ENCODE data around the gene NMNAT3.

NMNAT3 gene

GRCh38 chr3:139630542-139630941 lies 47.2 kb downstream of the NMNAT3 start:
- no peak for TF ChIP-seq CTCF (conservative IDR thresholded peaks at IDR 0.05; ENCODE audit: low read length)
- no peak for TF ChIP-seq EZH2phosphoT487 (IDR thresholded peaks at IDR 0.05; ENCODE audit: borderline replicate concordance)
- no peak overlapping the region for H2AFZ ChIP-seq (ENCODE audit: low read length)
- no peaks in the 10 kb centered on the region for H3K36me3 ChIP-seq (ENCODE audit: insufficient read depth, low read length)
- H3K4me2 ChIP-seq (ENCODE audit: low read depth, low read length, poor library complexity, severe bottlenecking): no peak overlapping the region
- no peaks in the 10 kb centered on the region for H4K20me1 ChIP-seq (ENCODE audit: insufficient read depth, low read length, poor library complexity, severe bottlenecking)
- H3K9me2 ChIP-seq (replicated peaks; ENCODE audit: low read depth, low read length): no peaks in the 10 kb centered on the region
- H3K4me3 ChIP-seq (ENCODE audit: low read length, poor library complexity, severe bottlenecking): no peak overlapping the region
- no peaks in the 10 kb centered on the region for H3K9me3 ChIP-seq (ENCODE audit: insufficient read depth, low read depth, low read length)
- H3F3A ChIP-seq (ENCODE audit: low read depth): no peaks in the 10 kb centered on the region
- H3K27me3 ChIP-seq (ENCODE audit: insufficient read depth, low read length, poor library complexity, severe bottlenecking): no peaks in the 10 kb centered on the region
- H3K4me1 ChIP-seq (ENCODE audit: insufficient read depth, low read length, poor library complexity, severe bottlenecking): peaks cover 14% of the 10 kb centered on the region
- no peak overlapping the region for H3K9ac ChIP-seq (ENCODE audit: low read depth, low read length, poor library complexity, severe bottlenecking)
- no peaks in the 10 kb centered on the region for H3K79me2 ChIP-seq (ENCODE audit: insufficient read depth, low read length)

- TF ChIP-seq EZH2phosphoT487 (IDR thresholded peaks at IDR 0.05; ENCODE audit: borderline replicate concordance) (no peak), CTCF (conservative IDR thresholded peaks at IDR 0.05; ENCODE audit: low read length) (peak; percentile 57)
- peak overlapping the region; percentile 71 for H2AFZ ChIP-seq (ENCODE audit: low read length)
These were observed 48.7 kb downstream of the NMNAT3 start for GRCh38 chr3:139629033-139629432.

GRCh38 chr3:139627759-139628158 lies 50.0 kb downstream of the NMNAT3 start:
- Histone ChIP-seq H3K4me1 (ENCODE audit: insufficient read depth, low read length, poor library complexity, severe bottlenecking) (peaks cover 14% of the 10 kb centered on the region), H3K4me3 (ENCODE audit: low read length, poor library complexity, severe bottlenecking) (no peak overlapping the region), H3F3A (ENCODE audit: low read depth) (no peaks in the 10 kb centered on the region), H3K9me3 (ENCODE audit: insufficient read depth, low read depth, low read length) (no peaks in the 10 kb centered on the region), H4K20me1 (ENCODE audit: insufficient read depth, low read length, poor library complexity, severe bottlenecking) (no peaks in the 10 kb centered on the region), H3K9me2 (replicated peaks; ENCODE audit: low read depth, low read length) (no peaks in the 10 kb centered on the region), H2AFZ (ENCODE audit: low read length) (no peak overlapping the region), H3K27me3 (ENCODE audit: insufficient read depth, low read length, poor library complexity, severe bottlenecking) (no peaks in the 10 kb centered on the region), H3K36me3 (ENCODE audit: insufficient read depth, low read length) (no peaks in the 10 kb centered on the region), H3K79me2 (ENCODE audit: insufficient read depth, low read length) (no peaks in the 10 kb centered on the region), H3K9ac (ENCODE audit: low read depth, low read length, poor library complexity, severe bottlenecking) (no peak overlapping the region), H3K4me2 (ENCODE audit: low read depth, low read length, poor library complexity, severe bottlenecking) (no peak overlapping the region)
- TF ChIP-seq CTCF (conservative IDR thresholded peaks at IDR 0.05; ENCODE audit: low read length) (no peak), EZH2phosphoT487 (IDR thresholded peaks at IDR 0.05; ENCODE audit: borderline replicate concordance) (no peak)

More at GRCh38 chr3:139629033-139629432, 48.7 kb downstream of the NMNAT3 start:
- H3K4me2 ChIP-seq (ENCODE audit: low read depth, low read length, poor library complexity, severe bottlenecking): no peak overlapping the region
- H3K9me2 ChIP-seq (replicated peaks; ENCODE audit: low read depth, low read length): no peaks in the 10 kb centered on the region
- no peaks in the 10 kb centered on the region for H3K79me2 ChIP-seq (ENCODE audit: insufficient read depth, low read length)
- H3K4me1 ChIP-seq (ENCODE audit: insufficient read depth, low read length, poor library complexity, severe bottlenecking): peaks cover 14% of the 10 kb centered on the region
- H3F3A ChIP-seq (ENCODE audit: low read depth): no peaks in the 10 kb centered on the region
- H4K20me1 ChIP-seq (ENCODE audit: insufficient read depth, low read length, poor library complexity, severe bottlenecking): no peaks in the 10 kb centered on the region
- no peak overlapping the region for H3K4me3 ChIP-seq (ENCODE audit: low read length, poor library complexity, severe bottlenecking)
- H3K9me3 ChIP-seq (ENCODE audit: insufficient read depth, low read depth, low read length): no peaks in the 10 kb centered on the region
- no peaks in the 10 kb centered on the region for H3K27me3 ChIP-seq (ENCODE audit: insufficient read depth, low read length, poor library complexity, severe bottlenecking)
- H3K36me3 ChIP-seq (ENCODE audit: insufficient read depth, low read length): no peaks in the 10 kb centered on the region
- H3K9ac ChIP-seq (ENCODE audit: low read depth, low read length, poor library complexity, severe bottlenecking): no peak overlapping the region

All from Loucy (cell line).